ENCODE measurements around the gene KIRREL3.

DNA sequence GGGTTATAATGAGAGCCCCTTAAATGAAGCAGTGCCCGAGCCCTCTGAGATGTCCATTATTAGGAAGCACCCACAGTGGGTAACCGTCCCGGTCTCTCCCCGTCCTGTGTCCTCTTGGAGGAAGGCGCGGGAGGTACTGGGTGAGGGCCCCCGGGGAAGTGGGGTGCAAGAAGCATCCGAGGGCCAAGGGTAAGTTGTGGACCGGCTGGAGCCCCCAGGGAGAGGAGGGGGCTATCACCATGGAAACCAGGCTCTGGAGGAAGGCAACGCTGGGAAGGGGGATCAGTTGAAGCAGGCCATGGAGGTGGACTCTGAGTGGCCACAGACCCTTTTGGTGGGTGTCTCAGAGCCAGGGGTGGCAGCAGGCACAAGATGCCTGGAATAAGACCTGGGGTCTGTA is 471.5 kb downstream of the KIRREL3 start:
- TF ChIP-seq, protein P1, sequence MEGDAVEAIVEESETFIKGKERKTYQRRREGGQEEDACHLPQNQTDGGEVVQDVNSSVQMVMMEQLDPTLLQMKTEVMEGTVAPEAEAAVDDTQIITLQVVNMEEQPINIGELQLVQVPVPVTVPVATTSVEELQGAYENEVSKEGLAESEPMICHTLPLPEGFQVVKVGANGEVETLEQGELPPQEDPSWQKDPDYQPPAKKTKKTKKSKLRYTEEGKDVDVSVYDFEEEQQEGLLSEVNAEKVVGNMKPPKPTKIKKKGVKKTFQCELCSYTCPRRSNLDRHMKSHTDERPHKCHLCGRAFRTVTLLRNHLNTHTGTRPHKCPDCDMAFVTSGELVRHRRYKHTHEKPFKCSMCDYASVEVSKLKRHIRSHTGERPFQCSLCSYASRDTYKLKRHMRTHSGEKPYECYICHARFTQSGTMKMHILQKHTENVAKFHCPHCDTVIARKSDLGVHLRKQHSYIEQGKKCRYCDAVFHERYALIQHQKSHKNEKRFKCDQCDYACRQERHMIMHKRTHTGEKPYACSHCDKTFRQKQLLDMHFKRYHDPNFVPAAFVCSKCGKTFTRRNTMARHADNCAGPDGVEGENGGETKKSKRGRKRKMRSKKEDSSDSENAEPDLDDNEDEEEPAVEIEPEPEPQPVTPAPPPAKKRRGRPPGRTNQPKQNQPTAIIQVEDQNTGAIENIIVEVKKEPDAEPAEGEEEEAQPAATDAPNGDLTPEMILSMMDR (conservative IDR thresholded peaks at IDR 0.05): no peak
- TF ChIP-seq EZH2 (IDR thresholded peaks at IDR 0.05; ENCODE audit: low read depth): no peak
